Fibroblast of skin of abdomen (primary cell): ENCODE data around the gene AIG1.

Experiments
- DNase-seq: peaks from one replicate; pipeline ENCODE4 v3.0.0-alpha.2; 2013

The AIG1 gene

DNA sequence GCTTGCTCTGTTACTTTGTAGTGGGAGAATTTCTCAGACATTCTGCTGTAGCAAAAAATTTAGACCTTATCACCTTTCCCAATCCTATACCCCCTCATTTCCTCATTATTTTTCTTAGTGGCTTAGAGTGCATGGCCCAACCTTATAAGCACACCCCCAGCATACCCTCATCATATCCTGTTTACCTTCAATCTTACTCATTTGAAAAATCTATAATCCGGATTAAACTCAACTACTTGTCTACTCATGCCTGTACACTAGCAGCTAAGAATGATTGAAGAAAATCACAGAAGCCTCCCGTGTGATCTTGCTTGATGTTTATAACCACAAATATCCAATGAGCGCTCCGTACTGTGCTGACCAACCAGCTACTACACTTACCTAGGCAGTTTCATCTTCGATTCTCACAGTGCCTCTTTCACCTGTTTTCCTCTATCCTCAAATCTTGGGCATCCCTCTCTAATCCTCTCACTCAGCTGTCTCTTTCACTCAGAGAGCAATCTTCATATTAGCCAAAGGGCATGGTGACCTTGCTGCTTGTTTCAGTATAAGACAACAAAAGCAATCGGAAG is 36.6 kb downstream of the AIG1 start:
- no peak for DNase-seq

DNA sequence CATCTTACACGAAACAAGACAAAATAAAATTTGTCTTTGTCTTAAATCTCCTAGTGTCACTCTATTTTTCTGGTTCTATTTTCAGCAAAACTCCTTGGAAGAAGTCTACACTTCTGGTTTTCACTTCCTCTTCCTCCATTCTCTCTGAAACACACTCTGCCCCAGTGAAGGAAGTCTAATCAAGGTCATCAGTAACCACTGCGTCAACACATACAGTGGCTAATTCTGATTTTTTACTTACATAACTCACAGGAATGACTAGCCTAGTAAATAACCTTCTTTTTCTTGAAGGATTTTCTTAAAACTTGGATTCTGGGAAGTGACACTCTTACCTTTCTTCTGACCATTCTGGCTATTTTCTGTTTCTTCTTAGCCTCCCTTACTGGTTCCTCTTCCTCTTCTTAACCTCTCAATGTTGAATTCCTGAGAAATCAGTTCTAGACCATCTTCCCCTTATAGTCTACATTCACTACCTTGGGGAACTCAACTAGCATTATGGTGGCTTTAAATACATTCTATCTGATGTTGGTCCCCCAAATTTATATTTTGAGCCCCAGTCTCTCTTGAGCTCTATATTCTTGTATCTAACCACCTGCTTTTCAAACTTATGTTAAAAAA is 37.5 kb downstream of the AIG1 start:
- DNase-seq = no peak

DNA sequence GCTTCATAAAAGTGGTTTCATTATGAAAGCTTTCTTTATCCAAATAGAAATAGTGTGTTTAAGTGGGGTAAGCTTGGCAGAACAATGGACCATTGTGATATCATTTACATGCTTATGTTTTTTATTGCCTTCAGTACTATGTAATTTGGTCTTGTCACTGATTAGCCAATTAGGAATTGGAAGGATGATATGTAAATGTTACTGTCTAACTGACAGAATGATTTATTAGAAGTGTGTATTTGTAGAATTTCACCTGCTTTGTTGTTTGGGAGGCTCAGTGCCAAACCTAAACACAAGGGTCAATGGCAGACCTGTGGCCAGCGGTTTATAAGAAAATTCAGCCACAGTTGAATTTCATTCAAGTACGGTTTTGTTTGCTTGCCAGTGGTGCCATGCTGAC is 39.0 kb downstream of the AIG1 start:
- DNase-seq = no peak

DNA sequence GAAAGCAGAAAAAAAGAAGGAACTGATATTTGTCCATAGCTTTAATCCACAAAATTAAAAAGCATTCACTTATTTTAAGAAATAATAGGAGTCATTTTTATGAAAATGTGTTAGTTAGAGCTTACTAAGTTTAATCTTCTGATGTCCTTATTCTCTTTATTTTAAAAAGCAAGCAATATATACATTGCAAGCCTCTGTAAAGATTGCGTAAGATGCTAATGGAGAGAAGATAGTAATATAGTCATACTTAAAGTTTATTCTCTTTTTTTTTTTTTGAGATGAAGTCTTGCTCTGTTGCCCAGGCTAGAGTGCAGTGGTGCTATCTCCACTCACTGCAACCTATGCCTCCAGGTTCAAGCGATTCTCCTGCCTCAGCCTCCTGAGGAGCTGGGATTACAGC is 39.7 kb downstream of the AIG1 start:
- no peak for DNase-seq

DNA sequence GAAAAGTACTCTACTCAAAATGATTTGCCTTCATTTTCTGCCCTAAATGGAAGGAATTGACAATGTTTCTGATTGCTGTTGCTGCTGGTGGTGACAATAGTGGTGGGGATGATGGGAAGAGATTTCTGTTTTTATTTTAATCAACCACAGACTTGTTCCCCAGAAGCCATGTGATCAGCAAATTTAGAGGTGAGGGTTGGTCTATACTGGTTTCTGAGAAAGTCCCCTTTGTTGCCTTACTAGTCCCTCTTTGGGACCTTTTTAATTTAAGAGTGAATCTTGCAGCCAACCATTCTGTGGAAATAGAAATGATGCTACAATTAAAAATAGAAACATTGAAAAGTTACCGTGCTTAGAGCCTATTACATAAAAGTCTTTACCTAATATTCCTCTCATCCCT is 43.2 kb downstream of the AIG1 start:
- DNase-seq = no peak

DNA sequence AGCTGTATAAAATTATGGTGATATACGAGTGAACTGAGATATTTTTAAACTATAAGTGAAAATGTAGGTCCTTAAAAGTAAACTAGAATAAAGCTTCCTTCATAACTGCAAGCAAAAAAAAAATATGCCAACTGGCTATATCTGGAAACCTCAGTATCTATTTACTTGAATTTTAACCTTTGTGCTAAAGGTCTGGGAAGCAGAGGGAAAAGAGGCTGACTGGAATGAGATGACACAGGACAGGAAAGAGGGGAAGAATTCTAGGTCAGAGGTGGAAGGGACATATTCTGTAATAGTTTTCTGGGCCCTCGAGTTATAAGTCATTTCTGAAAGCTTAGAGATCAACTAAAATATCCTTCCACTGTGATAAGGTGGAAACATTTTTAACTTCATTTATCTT is 46.8 kb downstream of the AIG1 start:
- DNase-seq = no peak

DNA sequence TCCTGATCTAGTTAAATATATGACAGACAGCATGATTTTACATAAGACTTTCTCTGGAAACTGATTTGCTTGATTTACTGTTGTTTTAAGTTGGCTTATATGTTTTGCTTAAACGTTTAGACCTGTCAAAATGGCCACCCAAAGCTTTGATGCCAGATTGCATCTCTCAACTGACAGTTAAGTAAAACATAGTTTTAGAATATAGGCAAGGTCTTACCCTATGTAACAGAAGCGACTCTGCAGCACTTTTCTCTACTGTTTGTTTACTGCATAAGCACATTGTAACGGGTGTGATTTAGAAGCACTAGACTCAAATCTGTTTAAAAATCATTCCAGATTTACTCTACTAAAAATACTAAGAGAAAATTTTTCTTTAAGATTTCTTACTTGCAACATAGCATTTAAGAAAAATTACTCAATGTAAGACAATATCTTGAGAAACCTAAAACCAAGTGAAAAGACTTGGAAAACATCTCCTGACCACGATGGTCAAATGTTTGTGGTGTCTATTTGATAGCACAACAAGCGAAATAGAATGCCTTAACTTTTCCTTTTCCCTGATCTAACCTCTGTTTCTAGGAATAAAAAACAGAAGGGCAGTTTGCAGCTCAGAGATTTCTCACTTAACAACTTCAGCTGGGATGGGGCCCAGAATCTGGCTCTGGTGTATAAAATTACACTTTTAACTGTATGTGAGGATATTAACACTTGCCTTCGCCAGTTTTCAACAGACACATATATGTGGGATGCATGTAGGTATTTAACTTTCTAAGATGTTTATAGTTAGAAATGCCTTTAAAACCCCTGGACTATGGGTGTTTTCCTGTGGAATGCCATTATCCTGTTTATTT is 47.4 kb downstream of the AIG1 start:
- DNase-seq = peak; percentile 31

DNA sequence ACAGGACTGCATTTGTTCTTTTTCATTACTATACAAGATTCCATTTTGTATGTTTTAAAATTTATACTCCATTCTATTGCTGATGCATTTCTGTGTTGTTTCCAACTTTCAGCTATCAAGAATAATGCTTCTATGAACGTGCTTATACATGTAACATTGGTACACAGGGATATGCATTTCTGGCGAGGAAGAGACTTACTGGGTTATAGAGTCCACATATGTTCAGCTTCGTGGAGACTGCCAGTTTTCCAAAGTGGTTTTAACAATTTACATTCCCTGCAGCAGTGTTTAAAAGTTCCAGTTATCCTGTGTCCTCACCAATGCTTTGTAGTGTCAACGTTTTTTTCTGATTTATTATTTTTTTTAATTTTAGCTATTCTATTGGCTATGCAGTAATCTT is 48.5 kb downstream of the AIG1 start:
- DNase-seq = no peak

DNA sequence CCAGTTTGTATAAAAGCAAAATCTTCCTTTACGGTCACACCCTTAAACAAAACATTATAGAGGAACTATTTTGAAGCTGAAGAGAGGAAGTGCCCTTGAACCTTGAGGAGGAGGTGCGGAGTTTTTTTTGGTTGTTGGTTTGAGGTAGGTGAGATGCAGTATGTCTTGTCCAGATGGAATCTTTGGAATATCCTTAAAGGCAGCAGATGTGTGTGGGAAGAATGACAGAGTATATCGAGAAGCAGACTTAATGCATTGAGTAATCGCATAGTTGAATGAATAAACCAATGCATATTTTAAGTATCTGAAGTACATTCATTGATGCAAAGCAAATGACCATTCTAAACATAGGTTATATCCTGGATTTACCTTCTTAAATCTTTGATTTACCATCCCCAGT is 49.9 kb downstream of the AIG1 start:
- peak; percentile 78 for DNase-seq

DNA sequence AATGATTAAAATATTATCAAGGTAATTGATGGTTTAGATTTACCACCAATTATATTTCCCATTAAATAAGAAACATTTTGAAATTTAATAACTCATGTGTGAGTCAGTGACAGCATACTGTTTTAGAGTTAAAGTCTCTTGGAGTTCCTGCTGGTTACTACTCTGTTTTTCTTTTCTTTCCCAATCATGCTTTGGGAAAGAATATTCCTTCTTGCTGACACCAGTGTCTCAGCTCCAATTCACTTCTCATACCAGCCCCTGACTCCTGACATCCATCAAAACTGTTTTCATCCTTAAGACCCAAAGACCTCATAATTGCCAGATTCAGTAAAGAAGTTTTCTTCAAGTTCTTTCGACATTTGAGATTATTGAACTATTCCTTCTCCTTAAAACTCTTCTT is 50.3 kb downstream of the AIG1 start:
- DNase-seq = peak; percentile 65

DNA sequence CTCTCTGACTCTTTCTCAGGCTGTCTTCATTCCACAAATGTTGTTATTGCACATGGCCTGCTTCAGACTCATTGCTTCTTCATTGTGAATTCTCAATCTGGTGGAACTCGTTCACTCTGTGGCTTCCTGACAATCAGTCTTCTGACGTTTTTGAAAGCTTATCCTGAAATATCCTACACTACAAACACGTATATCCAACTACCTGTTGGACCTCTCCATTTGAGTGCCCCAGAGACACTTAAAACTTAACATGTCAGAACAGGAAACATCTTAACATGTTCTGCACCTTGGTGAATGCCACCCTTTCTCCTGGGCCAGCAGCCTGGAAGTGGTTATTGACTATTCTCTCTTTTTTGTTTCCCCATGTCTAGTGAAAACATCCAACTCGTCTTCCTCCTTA is 50.8 kb downstream of the AIG1 start:
- DNase-seq = no peak

DNA sequence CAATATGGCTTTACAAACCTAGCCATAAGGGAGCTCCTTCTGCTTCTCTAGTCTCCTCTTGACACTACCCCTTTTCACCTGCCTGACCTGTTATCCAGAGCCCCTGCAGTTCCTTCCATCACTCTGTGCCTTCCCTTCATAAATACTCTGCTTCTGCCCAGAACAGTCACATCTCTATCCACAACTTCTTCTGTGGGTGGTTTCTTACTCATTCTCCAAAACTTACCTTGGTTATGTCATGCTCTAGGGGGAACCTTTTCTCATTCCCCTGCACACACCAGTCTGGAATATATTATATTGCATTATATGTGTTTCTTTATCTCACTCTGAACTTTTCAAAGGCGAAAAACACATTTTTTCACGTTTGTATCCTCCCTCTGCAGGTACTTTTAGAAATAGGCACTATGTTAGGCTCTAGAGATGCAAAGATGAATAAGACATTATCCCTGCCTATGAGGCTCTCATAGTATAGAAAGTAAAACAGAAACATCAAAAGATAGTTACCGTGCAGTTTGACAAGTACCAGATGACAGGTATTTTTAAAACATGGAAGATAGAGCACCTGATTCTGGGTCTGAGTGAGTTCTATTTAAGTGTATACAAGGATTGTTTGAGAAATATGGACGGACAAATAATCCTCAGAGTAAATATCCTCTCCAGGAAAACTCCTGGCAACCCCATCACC is 51.5 kb downstream of the AIG1 start:
- no peak for DNase-seq

DNA sequence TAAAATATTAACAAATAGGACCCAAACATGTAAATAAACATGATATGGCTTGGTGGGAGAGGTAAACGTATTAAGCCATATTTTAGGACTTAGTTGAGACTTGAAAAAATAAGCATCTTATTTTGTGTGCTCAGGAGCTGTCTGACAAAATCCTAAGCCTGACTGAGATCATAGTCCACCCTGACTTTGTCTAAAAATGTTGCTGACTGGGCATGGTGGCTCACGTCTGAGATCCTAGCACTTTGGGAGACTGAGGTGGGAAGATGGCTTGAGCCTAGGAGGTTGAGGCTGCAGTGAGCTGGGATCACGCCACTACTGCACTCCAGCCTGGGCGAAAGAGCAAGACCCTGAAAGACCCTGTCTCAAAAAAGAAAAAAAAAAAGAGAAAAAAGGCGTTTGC is 52.1 kb downstream of the AIG1 start:
- DNase-seq = no peak

DNA sequence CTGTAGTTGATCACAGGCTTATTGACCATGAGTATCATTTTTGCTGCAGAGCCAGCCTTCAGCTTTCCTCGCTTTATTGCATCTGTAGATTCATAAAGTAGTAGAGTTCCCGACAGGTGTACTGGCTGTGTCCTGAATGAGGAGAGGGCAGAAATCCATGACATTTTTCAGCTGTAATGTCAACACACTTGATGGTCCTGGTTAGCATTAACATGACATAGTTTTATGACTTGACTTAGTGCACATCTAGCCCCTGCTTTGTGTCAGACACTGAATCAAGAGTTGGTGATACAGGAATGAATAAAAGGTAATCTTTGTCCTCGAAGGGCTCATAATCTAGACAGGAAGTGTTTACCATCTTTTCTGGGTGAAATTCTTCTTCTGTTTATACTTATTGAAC is 55.0 kb downstream of the AIG1 start:
- DNase-seq = no peak

DNA sequence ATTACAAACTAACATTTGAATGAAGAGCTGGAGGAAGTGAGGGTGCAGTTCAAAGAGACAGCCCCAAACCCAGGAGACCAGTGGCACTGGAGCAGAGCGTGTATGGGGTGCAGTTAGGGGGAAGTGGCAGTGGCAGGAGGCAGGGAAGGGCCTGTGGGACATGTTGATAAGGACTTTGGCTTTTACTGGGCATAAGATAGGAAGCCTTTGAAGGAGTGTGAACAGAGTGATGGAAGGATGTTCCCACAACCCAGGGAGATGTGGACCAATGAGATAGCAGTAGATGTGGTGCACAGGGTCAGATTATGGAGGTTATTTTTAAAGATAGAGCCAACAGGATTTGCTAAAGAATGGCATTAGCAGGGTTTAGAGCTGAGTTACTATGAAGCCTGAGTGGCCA is 56.4 kb downstream of the AIG1 start:
- no peak for DNase-seq

DNA sequence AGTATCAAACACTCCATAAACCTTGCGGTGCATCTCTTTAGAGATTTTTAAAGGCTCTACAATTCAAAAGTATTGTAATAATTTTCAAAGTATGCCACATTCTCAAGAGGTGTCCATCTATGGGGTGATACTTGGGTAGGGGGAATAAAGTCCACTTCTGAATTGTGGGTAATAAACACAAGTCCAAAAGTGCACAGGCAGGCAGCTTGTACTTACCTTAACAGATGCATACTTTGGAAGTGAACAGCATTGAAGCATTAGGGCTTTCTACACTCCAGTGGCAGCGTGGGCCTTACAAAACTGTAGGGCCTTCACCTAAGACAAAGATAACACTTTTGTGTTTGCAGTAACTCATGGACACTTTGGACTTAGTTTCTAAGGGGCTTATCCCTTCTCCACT is 58.6 kb downstream of the AIG1 start:
- no peak for DNase-seq

DNA sequence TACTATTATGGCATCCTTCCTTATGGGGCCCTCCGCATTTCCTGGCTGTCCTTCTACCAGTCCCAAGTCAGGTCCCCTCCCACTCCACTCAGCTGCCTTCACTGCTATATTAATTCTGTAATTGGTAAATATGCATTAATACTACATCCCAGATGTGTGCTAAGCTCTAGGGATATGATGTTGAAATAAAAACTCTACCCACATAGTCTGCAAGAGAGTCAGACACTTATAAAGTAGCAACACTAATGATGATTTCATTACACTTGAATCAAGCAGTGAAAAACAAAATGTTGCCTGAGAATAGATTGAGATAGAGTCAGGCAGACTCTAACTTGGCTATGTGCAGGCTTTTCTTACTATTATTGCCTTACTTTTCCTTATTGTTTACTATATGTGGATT is 62.4 kb downstream of the AIG1 start:
- peak; percentile 42 for DNase-seq

DNA sequence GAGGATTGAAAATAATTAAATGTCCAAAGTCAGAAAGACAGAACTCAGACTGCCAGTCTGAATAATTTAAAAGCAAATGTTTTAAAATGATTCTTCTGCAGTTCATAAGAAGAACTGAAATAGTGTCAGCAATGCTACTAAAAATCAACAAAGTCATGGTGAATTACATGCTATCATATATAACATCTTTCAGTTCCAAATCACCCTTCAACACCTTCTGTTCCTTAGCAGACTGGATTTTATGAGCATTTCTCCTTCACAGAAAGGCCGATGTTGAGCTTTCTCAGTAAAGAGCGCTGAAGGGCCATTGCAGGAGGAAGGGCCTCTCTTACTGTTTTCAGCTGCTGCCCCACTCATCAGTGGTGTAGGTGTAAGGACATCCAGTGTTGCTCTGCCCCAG is 63.3 kb downstream of the AIG1 start:
- DNase-seq = no peak

DNA sequence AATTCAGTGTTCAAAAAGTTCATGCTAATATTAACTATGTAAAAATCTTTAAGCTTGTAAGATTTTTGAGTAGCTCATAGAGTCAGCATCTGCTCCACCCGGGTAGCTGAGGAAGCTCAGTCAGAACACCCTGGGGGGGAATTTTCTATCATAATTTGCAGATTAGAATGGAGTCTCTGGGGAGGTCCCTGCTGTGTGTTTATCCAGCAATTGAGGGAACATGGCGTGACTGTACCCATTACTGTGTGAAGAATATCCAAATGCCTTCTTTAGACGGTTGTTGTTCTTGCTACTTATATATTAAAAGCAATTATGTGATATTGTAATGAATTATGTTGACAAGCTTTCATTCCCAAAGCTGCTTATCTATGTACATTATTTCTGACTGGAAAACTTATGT is 64.8 kb downstream of the AIG1 start:
- DNase-seq = peak; percentile 85

DNA sequence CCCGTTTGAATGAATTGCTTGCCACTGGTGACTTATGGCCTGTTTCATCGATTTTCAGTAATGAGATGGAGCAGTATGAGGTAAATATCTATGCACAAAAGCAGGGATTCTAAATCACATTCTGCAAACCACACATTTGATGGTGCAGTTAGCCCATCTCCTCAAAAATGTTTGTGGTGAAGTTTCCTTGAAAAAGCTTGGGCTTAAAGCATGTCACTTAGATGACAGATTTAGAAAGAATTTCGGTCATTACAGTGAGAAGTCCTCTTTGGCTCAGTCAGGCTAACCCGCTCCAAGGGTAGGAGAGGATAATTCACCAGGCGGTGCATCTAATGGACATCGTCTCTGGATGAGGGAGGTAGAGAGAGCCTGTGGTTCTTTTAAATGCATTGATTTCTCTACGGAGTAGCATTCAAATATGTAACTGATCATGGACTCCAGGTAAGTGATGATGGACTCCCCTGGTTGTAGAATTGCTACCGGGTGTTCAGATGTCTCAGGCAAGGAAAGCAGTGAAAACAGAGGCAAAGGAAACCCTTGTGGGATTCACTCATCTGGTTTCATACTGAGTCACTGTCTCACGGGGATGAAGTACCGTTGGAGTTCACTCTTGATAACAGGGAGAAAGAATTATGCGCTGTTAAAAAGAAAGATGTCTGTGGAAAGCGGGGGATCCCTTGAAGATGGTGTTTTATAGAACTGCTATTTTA is 65.3 kb downstream of the AIG1 start:
- DNase-seq = peak; percentile 94

DNA sequence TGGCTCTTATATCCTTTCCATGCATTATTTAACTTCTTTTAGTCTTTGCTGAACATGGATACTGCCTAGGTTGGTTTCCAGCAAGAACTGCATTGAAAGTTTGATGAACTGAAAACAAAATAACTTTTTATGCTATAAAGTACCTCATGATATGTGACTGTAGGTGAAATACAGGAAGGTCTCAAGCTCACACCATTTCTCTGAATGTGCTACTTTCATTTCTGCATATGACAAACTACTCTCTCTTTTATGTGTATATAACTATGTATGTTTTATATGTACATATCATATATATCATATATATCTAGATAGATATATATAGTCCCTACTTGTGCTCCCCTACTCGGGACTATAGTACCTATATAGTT is 65.9 kb downstream of the AIG1 start:
- DNase-seq = no peak

DNA sequence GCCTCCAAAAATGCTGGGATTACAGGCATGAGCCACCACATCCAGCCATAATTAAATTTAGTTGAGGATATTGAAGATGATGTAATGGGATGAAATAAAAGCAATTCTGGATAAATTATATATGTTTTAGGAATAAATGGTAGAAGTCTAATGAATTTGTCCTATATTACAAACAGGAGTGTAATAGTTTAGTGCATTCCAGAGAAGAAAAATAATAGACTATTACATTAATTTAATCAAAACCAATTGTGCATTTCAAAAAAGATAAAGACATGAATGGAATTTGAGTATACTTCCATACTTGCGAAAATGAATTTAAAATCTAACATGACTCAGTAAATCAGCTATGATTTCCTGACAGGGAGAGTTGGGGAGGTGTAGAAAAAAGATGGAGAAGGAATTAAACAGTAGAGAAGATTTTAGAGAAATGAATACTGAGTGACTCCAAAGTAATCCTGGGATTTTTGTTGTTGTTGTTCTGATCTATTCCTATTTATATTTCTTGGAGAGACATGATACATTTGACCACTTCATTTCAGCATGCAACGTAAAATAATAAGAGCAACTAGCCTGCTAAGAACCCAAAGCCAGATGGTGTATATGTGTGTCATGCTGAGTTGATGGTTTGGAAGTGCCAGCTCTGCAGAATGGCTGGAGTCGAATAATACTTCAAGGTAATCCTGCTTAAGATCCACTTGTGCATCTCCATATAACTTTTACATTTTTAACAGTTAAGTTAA is 67.4 kb downstream of the AIG1 start:
- peak; percentile 62 for DNase-seq
